H9 (cell line): Measurements from ENCODE around the gene STK11. TPM values are rescaled to one million over a fixed set of nuclear protein-coding genes. Genes with fewer than 3 reads are reported as not detected.

Source experiments
- DNase-seq: peaks from one replicate; pipeline ENCODE4 v3.0.0-alpha.2; 2017
- H2AFZ ChIP-seq: one replicate; pipeline ENCODE4 v1.6.1; 2013; ENCODE audit warnings: mild to moderate bottlenecking, low read length, control low read depth, moderate library complexity
- H2AK5ac ChIP-seq: 2 replicates; pipeline ENCODE4 v1.6.1; 2013; ENCODE audit warnings: low read length, control low read depth, mixed read lengths; ENCODE audit not compliant: insufficient read length
- H2BK120ac ChIP-seq: one replicate; pipeline ENCODE4 v1.6.1; 2013; ENCODE audit warnings: low read depth, mild to moderate bottlenecking, low read length, control low read depth, inconsistent platforms; ENCODE audit not compliant: poor library complexity, severe bottlenecking
- H2BK12ac ChIP-seq: 2 replicates; pipeline ENCODE4 v1.6.1; 2013; ENCODE audit warnings: low read length, control low read depth, mixed read lengths, low read depth; ENCODE audit not compliant: insufficient read length
- H2BK15ac ChIP-seq: 2 replicates; pipeline ENCODE4 v1.6.1; 2013; ENCODE audit warnings: low read depth, low read length, control low read depth
- H2BK20ac ChIP-seq: one replicate; pipeline ENCODE4 v1.6.1; 2013; ENCODE audit warnings: low read depth, mild to moderate bottlenecking, low read length, control low read depth, inconsistent platforms; ENCODE audit not compliant: poor library complexity, severe bottlenecking
- H2BK5ac ChIP-seq: 2 replicates; pipeline ENCODE4 v1.6.1; 2013; ENCODE audit warnings: low read length, control low read depth, mixed read lengths; ENCODE audit not compliant: insufficient read length
- H3K14ac ChIP-seq: 2 replicates; pipeline ENCODE4 v1.6.1; 2013; ENCODE audit warnings: low read length, control low read depth; ENCODE audit not compliant: insufficient read depth
- H3K18ac ChIP-seq: 2 replicates; pipeline ENCODE4 v1.6.1; 2013; ENCODE audit warnings: low read depth, mild to moderate bottlenecking, mixed read lengths, low read length, control low read depth; ENCODE audit not compliant: insufficient read length
- H3K23ac ChIP-seq: 2 replicates; pipeline ENCODE4 v1.6.1; 2013; ENCODE audit warnings: low read length, control low read depth, mixed read lengths, low read depth; ENCODE audit not compliant: insufficient read length
- H3K23me2 ChIP-seq: 2 replicates; pipeline ENCODE4 v1.6.1; 2013; ENCODE audit warnings: low read depth, mild to moderate bottlenecking, mixed read lengths, low read length, control low read depth; ENCODE audit not compliant: insufficient read length, poor library complexity, severe bottlenecking
- H3K27ac ChIP-seq: 2 replicates; pipeline ENCODE4 v1.5.1; 2013; ENCODE audit warnings: low read length, control low read depth, mixed read lengths, low read depth; ENCODE audit not compliant: insufficient read length
- H3K27me3 ChIP-seq: 2 replicates; pipeline ENCODE4 v1.6.1; 2013; ENCODE audit warnings: low read length, control low read depth, inconsistent platforms; ENCODE audit not compliant: insufficient read depth
- H3K4ac ChIP-seq: 2 replicates; pipeline ENCODE4 v1.6.1; 2013; ENCODE audit warnings: low read depth, mild to moderate bottlenecking, control low read depth, inconsistent platforms, low read length, moderate library complexity
- H3K4me1 ChIP-seq: 2 replicates; pipeline ENCODE4 v1.6.1; 2013; ENCODE audit warnings: low read length, control low read depth, inconsistent platforms; ENCODE audit not compliant: insufficient read depth
- H3K4me2 ChIP-seq: 2 replicates; pipeline ENCODE4 v1.6.1; 2013; ENCODE audit warnings: low read length, control low read depth, mixed read lengths; ENCODE audit not compliant: insufficient read length, insufficient read depth
- H3K56ac ChIP-seq: 2 replicates; pipeline ENCODE4 v1.6.1; 2013; ENCODE audit warnings: low read depth, mild to moderate bottlenecking, mixed read lengths, low read length, control low read depth; ENCODE audit not compliant: insufficient read length
- H3K79me1 ChIP-seq: 2 replicates; pipeline ENCODE4 v1.6.1; 2013; ENCODE audit warnings: low read depth, mild to moderate bottlenecking, moderate library complexity, low read length, control low read depth, inconsistent platforms; ENCODE audit not compliant: insufficient read depth, poor library complexity, severe bottlenecking
- H3K79me2 ChIP-seq: 2 replicates; pipeline ENCODE4 v1.6.1; 2013; ENCODE audit warnings: low read length, control low read depth, inconsistent platforms; ENCODE audit not compliant: insufficient read depth
- H3K9ac ChIP-seq: 2 replicates; pipeline ENCODE4 v1.6.1; 2013; ENCODE audit warnings: low read length, control low read depth, mixed read lengths; ENCODE audit not compliant: insufficient read length; ENCODE audit errors: extremely low read depth
- H3K9me3 ChIP-seq: one replicate; pipeline ENCODE4 v1.6.1; 2013; ENCODE audit warnings: low read depth, low read length, inconsistent platforms; ENCODE audit not compliant: control insufficient read depth
- H3T11ph ChIP-seq: one replicate; pipeline ENCODE4 v1.6.1; 2013; ENCODE audit warnings: mild to moderate bottlenecking, low read length, control low read depth, inconsistent platforms
- H4K20me1 ChIP-seq: one replicate; pipeline ENCODE4 v1.6.1; 2013; ENCODE audit not compliant: control insufficient read depth, insufficient read length, insufficient read depth
- H4K5ac ChIP-seq: 2 replicates; pipeline ENCODE4 v1.6.1; 2013; ENCODE audit warnings: low read depth, mild to moderate bottlenecking, mixed read lengths, low read length, control low read depth; ENCODE audit not compliant: insufficient read length
- H4K8ac ChIP-seq: replicated peaks from 2 replicates; pipeline ENCODE4 v1.6.1; 2013; ENCODE audit warnings: low read length, control low read depth, mixed read lengths, low read depth; ENCODE audit not compliant: insufficient read length
- H4K91ac ChIP-seq: 2 replicates; pipeline ENCODE4 v1.6.1; 2013; ENCODE audit warnings: low read depth, mild to moderate bottlenecking, moderate library complexity, mixed read lengths, low read length, control low read depth; ENCODE audit not compliant: insufficient read length
- H3K27ac Mint-ChIP-seq, 3 experiments: 2 replicates in 2 of 3; 3 replicates in 1 of 3; pipeline ENCODE4 v1.8.0; 2020 to 2021; ENCODE audit warnings: mixed read lengths in 3 of 3, mild to moderate bottlenecking in 1 of 3, moderate library complexity in 1 of 3
- H3K27me3 Mint-ChIP-seq: 2 replicates; pipeline ENCODE4 v1.8.0; 2021; ENCODE audit warnings: low read depth, mild to moderate bottlenecking, moderate library complexity, mixed read lengths
- H3K36me3 Mint-ChIP-seq, 3 experiments: 2 replicates in 2 of 3; 3 replicates in 1 of 3; pipeline ENCODE4 v1.8.0; 2020 to 2021; ENCODE audit warnings: low read depth in 3 of 3, mixed read lengths in 3 of 3; ENCODE audit not compliant: insufficient read depth in 1 of 3
- H3K4me1 Mint-ChIP-seq, 2 experiments: 2 replicates each; pipeline ENCODE4 v1.8.0; 2020; ENCODE audit warnings: mixed read lengths in 2 of 2
- H3K4me3 Mint-ChIP-seq, 2 experiments: 2 replicates in 1 of 2; 3 replicates in 1 of 2; pipeline ENCODE4 v1.8.0; 2020 to 2021; ENCODE audit warnings: mild to moderate bottlenecking in 2 of 2, mixed read lengths in 2 of 2, moderate library complexity in 1 of 2
- H3K9me3 Mint-ChIP-seq, 2 experiments: 2 replicates in 1 of 2; 3 replicates in 1 of 2; pipeline ENCODE4 v1.8.0; 2020; ENCODE audit warnings: mild to moderate bottlenecking in 2 of 2, mixed read lengths in 2 of 2, moderate library complexity in 1 of 2
- WGBS: extraction: QIAGEN DNeasy Blood & Tissue Kit; methylation state at CpG from one replicate; pipeline ENCODE4 v1.1.7; 2013; ENCODE audit warnings: missing lambda C conversion rate, low lambda C conversion rate, mixed read lengths; ENCODE audit not compliant: insufficient read length; ENCODE audit errors: extremely low coverage; 5-methylcytosine and 5-hydroxymethylcytosine counted together
- total RNA-seq: library from RNA; stranded (reverse); gene quantifications from 2 replicates; pipeline ENCODE4 v1.2.1, GENCODE V29; 2021
- TF ChIP-seq, protein P1 (sequence below): fragments of 200-600 bp; sonication (generic); conservative IDR thresholded peaks from 3 replicates; pipeline ENCODE4 v1.8.0; 2021; ENCODE audit warnings: antibody characterized with exemption, mild to moderate bottlenecking

STK11 gene
- total RNA-seq, 1 experiment from 2014 or later = 74.3 TPM

DNA sequence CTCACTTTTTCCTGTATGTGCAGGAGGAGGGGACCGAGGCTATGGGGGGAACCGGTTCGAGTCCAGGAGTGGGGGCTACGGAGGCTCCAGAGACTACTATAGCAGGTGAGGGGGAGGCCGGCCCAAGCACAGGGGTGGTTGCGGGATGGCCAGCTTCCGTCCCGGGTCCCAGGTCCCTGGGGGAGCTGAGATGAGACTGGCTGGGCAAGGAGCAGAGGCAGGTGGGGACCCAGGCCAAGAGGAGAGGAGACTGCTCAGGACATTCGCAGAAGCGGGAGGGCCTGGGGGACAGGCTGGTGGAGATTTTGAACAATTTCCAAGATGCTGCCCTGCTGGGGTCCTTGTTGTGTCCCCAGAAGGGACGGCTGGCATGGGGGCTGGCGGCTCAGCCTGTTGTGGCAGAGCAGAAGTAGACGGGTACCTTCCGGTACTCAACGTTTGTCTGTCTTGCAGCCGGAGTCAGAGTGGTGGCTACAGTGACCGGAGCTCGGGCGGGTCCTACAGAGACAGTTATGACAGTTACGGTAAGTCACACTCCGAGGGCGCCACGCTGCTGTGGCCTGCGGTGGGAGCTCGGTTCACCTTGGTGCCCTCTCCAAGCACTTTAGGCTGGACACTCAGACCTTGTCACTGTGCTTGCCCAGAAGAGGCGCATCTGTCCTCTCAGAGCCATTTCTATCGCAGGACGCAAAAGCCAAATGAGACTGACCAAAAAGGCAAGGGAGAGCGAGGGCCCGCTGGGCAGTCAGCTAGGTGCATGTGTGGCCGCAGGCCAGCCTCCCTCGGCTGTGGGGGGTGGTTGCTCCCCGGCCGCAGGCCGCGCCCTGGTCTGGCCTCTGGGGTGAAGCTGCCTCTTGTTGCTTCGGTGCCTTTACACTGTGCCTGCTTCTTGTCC is 66.2 kb downstream of the STK11 start:
- Histone ChIP-seq H4K20me1 (no peaks in the 10 kb centered on the region), H2BK120ac (no peak overlapping the region), H3K9ac (peak overlapping the region; percentile 6), H3K27me3 (no peaks in the 10 kb centered on the region), H2BK5ac (no peak overlapping the region), H3T11ph (no peak overlapping the region), H3K23me2 (peaks cover 20% of the 10 kb centered on the region), H2BK15ac (no peak overlapping the region), H4K91ac (no peak overlapping the region), H2BK12ac (no peak overlapping the region), H3K56ac (no peak overlapping the region), H3K4ac (no peak overlapping the region), H3K4me2 (no peak overlapping the region), H3K27ac (no peak overlapping the region), H3K4me1 (no peaks in the 10 kb centered on the region; the same call in 1 of the 2 replicates), H3K18ac (no peak overlapping the region), H3K23ac (no peak overlapping the region), H2AK5ac (no peak overlapping the region), H4K5ac (no peak overlapping the region), H2BK20ac (no peak overlapping the region), H2AFZ (no peak overlapping the region), H3K9me3 (no peaks in the 10 kb centered on the region), H3K79me2 (peaks cover 4% of the 10 kb centered on the region; the same call in 1 of the 2 replicates), H4K8ac (no peak overlapping the region), H3K14ac (no peak overlapping the region), H3K79me1 (peaks cover 9% of the 10 kb centered on the region)
- peak overlapping the region; percentile 85 to 90 for H3K4me3 Mint-ChIP-seq
- peaks cover 36 to 52% (median 47%) of the 10 kb centered on the region in 3 experiments for H3K36me3 Mint-ChIP-seq
- WGBS = no CpG with 5 or more reads among the region's 37 CpGs
- TF ChIP-seq, protein P1, sequence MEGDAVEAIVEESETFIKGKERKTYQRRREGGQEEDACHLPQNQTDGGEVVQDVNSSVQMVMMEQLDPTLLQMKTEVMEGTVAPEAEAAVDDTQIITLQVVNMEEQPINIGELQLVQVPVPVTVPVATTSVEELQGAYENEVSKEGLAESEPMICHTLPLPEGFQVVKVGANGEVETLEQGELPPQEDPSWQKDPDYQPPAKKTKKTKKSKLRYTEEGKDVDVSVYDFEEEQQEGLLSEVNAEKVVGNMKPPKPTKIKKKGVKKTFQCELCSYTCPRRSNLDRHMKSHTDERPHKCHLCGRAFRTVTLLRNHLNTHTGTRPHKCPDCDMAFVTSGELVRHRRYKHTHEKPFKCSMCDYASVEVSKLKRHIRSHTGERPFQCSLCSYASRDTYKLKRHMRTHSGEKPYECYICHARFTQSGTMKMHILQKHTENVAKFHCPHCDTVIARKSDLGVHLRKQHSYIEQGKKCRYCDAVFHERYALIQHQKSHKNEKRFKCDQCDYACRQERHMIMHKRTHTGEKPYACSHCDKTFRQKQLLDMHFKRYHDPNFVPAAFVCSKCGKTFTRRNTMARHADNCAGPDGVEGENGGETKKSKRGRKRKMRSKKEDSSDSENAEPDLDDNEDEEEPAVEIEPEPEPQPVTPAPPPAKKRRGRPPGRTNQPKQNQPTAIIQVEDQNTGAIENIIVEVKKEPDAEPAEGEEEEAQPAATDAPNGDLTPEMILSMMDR = no peak
- peak overlapping the region; percentile 70 to 99 (median 95); a peak in 4 of 7 replicates for H3K27ac Mint-ChIP-seq
- peaks cover 50 to 61% of the 10 kb centered on the region in 2 experiments for H3K4me1 Mint-ChIP-seq
- H3K27me3 Mint-ChIP-seq = peaks cover 13% of the 10 kb centered on the region
- DNase-seq = no peak
- H3K9me3 Mint-ChIP-seq = no peaks in the 10 kb centered on the region
